NCI-H2107 (cell line): ENCODE results near the gene HLA-DPB1.

Experiments
- DNase-seq: peaks from one replicate; lab custom pipeline; 2025; lab: John Stamatoyannopoulos, UW

The HLA-DPB1 gene

GRCh38 chr6:33103776-33104175 lies 28.0 kb downstream of the HLA-DPB1 start:
- DNase-seq = no peak

- DNase-seq = no peak
These were observed 29.1 kb downstream of the HLA-DPB1 start for GRCh38 chr6:33104887-33105286.

GRCh38 chr6:33105386-33105785 lies 29.6 kb downstream of the HLA-DPB1 start:
- DNase-seq = no peak

GRCh38 chr6:33105916-33106871 lies 30.4 kb downstream of the HLA-DPB1 start:
- no peak for DNase-seq

GRCh38 chr6:33107641-33108040 lies 31.9 kb downstream of the HLA-DPB1 start:
- no peak for DNase-seq

GRCh38 chr6:33108307-33108706 lies 32.5 kb downstream of the HLA-DPB1 start:
- DNase-seq = no peak

- no peak for DNase-seq
These were observed 36.4 kb downstream of the HLA-DPB1 start for GRCh38 chr6:33112148-33112547.

GRCh38 chr6:33113755-33114154 lies 38.0 kb downstream of the HLA-DPB1 start:
- no peak for DNase-seq

GRCh38 chr6:33114406-33114805 lies 38.6 kb downstream of the HLA-DPB1 start:
- DNase-seq = no peak

GRCh38 chr6:33116417-33116816 lies 40.6 kb downstream of the HLA-DPB1 start:
- DNase-seq = no peak

- DNase-seq = no peak
These were observed 41.3 kb downstream of the HLA-DPB1 start for GRCh38 chr6:33116841-33117711.

GRCh38 chr6:33117811-33118277 lies 42.1 kb downstream of the HLA-DPB1 start:
- no peak for DNase-seq

GRCh38 chr6:33118525-33119123 lies 42.8 kb downstream of the HLA-DPB1 start:
- DNase-seq = peak; percentile 4

- DNase-seq = no peak
These were observed 44.2 kb downstream of the HLA-DPB1 start for GRCh38 chr6:33120001-33120400.

- no peak for DNase-seq
These were observed 47.4 kb downstream of the HLA-DPB1 start for GRCh38 chr6:33123181-33123580.

- no peak for DNase-seq
These were observed 48.1 kb downstream of the HLA-DPB1 start for GRCh38 chr6:33123732-33124524.

- DNase-seq = no peak
These were observed 48.7 kb downstream of the HLA-DPB1 start for GRCh38 chr6:33124525-33124901.

- DNase-seq = no peak
These were observed 49.2 kb downstream of the HLA-DPB1 start for GRCh38 chr6:33124947-33125346.

GRCh38 chr6:33126101-33126714 lies 50.4 kb downstream of the HLA-DPB1 start:
- no peak for DNase-seq

- no peak for DNase-seq
These were observed 52.5 kb downstream of the HLA-DPB1 start for GRCh38 chr6:33128318-33128717.

- no peak for DNase-seq
These were observed 56.3 kb downstream of the HLA-DPB1 start for GRCh38 chr6:33132081-33132524.
